Tibial artery (tissue), 4 donors: ENCODE measurements around the gene LZTS3.
A peak's percentile ranks its signal among the peaks of the same experiment; 100 is the strongest.

ENCODE experiments used
- DNase-seq, 2 donors: peaks; one replicate each; pipeline ENCODE4 v3.0.0-alpha.2; 2019
- H3K27ac ChIP-seq, 2 donors: fragments of 200-600 bp; sonication (generic) in 1 of 2; 1 replicate in 1 of 2; 2 replicates in 1 of 2; pipeline ENCODE4 v1.5.1; 2018 to 2019; ENCODE audit warnings: mild to moderate bottlenecking in 1 of 2
- H3K27me3 ChIP-seq, 2 donors: fragments of 200-600 bp; sonication (generic) in 1 of 2; one replicate each; pipeline versions ENCODE4 v1.5.1 to v1.6.0; 2016 to 2019
- H3K36me3 ChIP-seq, 3 donors: fragments of 200-600 bp; sonication (generic) in 2 of 3; one replicate each; pipeline ENCODE4 v1.5.1; 2016 to 2019; ENCODE audit warnings: mild to moderate bottlenecking in 2 of 3
- H3K4me1 ChIP-seq, 4 donors: fragments of 200-600 bp; sonication (generic) in 2 of 4; 1 replicate in 3 of 4; 2 replicates in 1 of 4; pipeline ENCODE4 v1.5.1; 2016 to 2019
- H3K4me3 ChIP-seq, 2 donors: fragments of 200-600 bp; sonication (generic) in 1 of 2; 1 replicate in 1 of 2; 2 replicates in 1 of 2; pipeline ENCODE4 v1.5.1; 2018 to 2019; ENCODE audit warnings: mild to moderate bottlenecking in 2 of 2
- H3K9me3 ChIP-seq, 3 donors: fragments of 200-600 bp; sonication (generic) in 1 of 3; one replicate each; pipeline ENCODE4 v1.5.1; 2016 to 2019
- intact Hi-C: fragments of 100-400 bp; cut with DNase I; formaldehyde crosslinking; loops from one replicate; pipeline ENCODE4 v1.15.0; 2023; ENCODE audit warnings: low total_unique reads
- TF ChIP-seq, protein P1 (sequence below), 2 experiments: fragments of 200-600 bp in 1 of 2; fragments of 450-650 bp in 1 of 2; IDR thresholded peaks; one replicate each; pipeline ENCODE4 v1.5.1; 2017 to 2019; ENCODE audit warnings: antibody characterized with exemption in 2 of 2, mild to moderate bottlenecking in 1 of 2, moderate library complexity in 1 of 2

Gene LZTS3

DNA sequence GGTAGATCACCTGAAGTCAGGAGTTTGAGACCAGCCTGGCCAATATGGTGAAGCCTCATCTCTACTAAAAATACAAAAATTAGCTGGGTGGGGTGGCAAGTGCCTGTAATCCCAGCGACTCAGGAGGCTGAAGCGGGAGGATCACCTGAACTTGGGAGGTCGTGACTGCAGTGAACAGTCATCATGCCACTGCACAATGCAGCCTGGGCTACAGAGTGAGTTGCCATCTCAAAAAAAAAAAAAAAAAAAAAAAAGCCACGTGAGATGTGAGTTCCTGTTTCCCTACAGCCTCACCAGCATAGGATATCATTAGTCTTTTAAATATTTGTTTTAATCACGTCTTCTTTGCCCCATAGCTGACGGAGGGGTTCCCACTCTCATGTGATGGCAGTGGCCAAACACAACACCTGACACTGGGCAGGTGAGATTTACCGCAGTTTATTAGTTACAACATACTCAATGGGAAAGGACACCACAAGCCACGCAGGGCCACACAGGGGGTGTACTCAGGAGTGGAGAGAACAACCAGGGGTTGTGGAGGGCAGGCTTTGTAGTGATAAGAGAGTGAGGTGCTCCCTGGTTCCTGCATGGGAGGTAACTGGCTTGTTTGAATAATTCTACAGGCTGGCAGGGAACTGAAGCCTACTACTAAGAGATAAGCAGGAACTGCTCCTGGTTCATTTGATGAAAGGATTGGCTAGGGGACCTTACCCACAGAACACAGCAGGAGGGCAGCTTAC is 4.6 kb upstream of the LZTS3 start:
- no peak for DNase-seq
- peaks cover 0 to 11% (median 7%) of the 10 kb centered on the region in 4 donors for H3K4me1 ChIP-seq
- TF ChIP-seq, protein P1, sequence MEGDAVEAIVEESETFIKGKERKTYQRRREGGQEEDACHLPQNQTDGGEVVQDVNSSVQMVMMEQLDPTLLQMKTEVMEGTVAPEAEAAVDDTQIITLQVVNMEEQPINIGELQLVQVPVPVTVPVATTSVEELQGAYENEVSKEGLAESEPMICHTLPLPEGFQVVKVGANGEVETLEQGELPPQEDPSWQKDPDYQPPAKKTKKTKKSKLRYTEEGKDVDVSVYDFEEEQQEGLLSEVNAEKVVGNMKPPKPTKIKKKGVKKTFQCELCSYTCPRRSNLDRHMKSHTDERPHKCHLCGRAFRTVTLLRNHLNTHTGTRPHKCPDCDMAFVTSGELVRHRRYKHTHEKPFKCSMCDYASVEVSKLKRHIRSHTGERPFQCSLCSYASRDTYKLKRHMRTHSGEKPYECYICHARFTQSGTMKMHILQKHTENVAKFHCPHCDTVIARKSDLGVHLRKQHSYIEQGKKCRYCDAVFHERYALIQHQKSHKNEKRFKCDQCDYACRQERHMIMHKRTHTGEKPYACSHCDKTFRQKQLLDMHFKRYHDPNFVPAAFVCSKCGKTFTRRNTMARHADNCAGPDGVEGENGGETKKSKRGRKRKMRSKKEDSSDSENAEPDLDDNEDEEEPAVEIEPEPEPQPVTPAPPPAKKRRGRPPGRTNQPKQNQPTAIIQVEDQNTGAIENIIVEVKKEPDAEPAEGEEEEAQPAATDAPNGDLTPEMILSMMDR (IDR thresholded peaks at IDR 0.05), result no peak
- no peak overlapping the region for H3K27ac ChIP-seq
- no peaks in the 10 kb centered on the region for H3K9me3 ChIP-seq
- H3K4me3 ChIP-seq, result no peak overlapping the region
- intact Hi-C loops, result no loop called here
- no peaks in the 10 kb centered on the region for H3K27me3 ChIP-seq
- no peaks in the 10 kb centered on the region for H3K36me3 ChIP-seq

DNA sequence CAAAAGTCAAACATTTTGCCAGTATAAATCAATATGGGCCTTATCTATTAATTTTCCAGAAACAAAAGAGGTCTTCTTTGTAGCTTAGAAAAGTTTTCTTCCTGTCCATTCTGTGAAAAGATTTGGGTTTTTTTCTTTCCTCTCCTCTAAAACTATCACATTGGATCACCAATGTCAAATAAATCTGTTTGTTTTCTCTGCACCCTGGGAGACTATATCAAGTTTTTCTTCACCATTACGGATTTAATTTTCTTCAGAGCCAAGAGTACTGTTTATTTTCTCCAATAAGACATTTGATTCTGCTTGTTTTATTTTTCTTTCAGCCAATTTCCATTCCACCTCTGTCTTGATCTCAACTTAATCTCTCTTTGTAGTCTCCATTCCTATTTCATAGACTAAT is 1.9 kb upstream of the LZTS3 start:
- peaks cover 0 to 4% of the 10 kb centered on the region in 2 donors for H3K27me3 ChIP-seq
- H3K4me3 ChIP-seq, result peak overlapping the region in 1 of 2 donors; percentile 70
- DNase-seq, result no peak
- H3K27ac ChIP-seq, result no peak overlapping the region
- H3K9me3 ChIP-seq, result no peaks in the 10 kb centered on the region
- H3K36me3 ChIP-seq, result no peaks in the 10 kb centered on the region
- TF ChIP-seq, protein P1 (IDR thresholded peaks at IDR 0.05), result no peak
- intact Hi-C loops, result no loop called here
- H3K4me1 ChIP-seq, result peaks cover 0 to 18% (median 15%) of the 10 kb centered on the region in 4 donors

DNA sequence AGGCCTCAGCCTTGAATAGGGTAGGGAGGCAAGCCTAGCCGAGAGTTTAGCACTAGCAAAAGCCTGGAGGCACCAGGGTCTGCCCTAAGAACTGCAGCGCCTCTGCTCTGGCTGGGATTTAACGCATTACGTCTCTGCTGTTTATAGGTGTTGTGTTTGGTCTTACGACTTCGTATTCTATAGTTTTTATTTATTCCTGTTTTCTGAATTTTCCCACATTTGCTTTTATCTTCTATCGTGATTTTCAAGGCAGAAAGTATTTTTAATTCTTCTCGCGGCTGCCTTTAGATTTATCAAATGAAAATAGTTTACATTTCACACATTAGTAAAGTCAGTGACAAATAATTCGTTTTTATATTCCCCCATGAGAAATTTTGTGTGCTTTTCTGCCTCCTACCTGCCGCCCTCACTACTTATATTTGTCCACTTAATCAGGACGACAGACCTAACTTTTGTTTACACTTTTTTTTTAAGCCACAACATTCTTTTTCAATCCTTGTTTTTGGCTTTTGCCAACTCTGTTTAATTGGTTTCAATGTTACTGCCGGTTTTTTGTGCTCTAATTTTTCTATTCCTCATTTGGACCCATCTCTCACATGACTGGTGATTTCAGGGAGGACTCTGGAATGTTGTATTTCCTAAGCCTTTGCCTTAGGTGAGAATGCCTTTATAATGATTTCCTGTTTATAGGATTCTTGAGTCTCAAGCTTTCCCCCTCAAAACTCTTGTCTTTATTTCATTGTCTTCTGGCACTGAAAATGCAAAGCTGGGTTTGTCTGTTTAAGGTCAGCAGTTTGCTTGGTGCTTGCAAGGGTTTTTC is 1.3 kb upstream of the LZTS3 start:
- intact Hi-C loops, result no loop called here
- no peak for DNase-seq
- H3K27ac ChIP-seq, result peak overlapping the region; percentile 56 to 74
- peak overlapping the region; percentile 70 to 73 for H3K4me3 ChIP-seq
- no peaks in the 10 kb centered on the region for H3K36me3 ChIP-seq
- TF ChIP-seq, protein P1 (IDR thresholded peaks at IDR 0.05), result no peak
- peaks cover 0 to 4% of the 10 kb centered on the region in 2 donors for H3K27me3 ChIP-seq
- peaks cover 0 to 18% (median 15%) of the 10 kb centered on the region in 4 donors for H3K4me1 ChIP-seq
- no peaks in the 10 kb centered on the region for H3K9me3 ChIP-seq

DNA sequence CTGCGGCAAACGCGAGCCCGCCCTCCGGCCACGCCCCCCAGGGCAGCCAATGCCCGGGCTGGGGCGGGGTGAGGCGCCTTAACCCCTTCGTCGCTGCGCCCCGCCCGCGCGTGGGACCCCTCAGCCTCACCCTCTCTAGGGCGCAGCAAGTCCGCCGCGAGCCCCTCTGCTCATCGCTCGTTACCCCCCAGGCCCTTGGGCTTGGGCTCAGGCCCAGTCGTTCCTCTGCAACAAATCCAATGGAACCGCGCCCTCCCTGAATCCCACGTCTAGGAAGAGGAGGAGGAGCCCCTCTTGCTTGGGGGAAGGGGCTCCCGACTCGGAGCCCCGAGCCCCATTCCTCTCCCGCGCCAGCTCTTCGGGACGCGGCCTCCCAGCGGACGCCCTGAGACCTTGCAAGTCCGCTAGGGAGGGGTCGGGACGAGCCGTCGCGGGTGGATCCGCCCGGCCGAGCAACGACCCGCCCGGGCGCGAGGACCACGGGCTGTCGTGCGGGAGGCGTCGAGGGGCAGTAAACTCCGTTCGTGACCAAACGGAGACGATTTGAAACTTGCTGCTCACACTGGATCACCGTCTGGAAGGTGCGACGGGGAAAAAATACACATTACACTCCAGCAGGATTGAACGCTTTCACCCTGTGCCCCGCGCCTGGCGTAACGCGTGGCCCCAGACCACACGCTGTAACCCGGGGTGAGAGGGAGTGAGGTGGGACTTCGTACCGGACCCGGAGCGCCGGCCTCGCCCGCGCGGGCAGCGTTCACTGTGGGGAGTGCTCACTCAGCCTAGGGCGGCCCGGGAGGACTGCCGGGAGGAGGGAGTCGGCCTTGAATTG is 477 bp upstream of the LZTS3 start:
- TF ChIP-seq, protein P1 (IDR thresholded peaks at IDR 0.05), result peak; percentile 28
- peak; percentile 84 to 93 for DNase-seq
- Histone ChIP-seq H3K9me3 (no peaks in the 10 kb centered on the region), H3K27ac (peak overlapping the region; percentile 56 to 74), H3K36me3 (no peaks in the 10 kb centered on the region), H3K27me3 (peaks cover 0 to 6% of the 10 kb centered on the region in 2 donors), H3K4me3 (peak overlapping the region; percentile 70 to 73), H3K4me1 (peaks cover 0 to 18% (median 15%) of the 10 kb centered on the region in 4 donors)
- intact Hi-C loops, result no loop called here
